H9 (cell line): ENCODE data around the gene GJD4. TPM values are rescaled to one million over a fixed set of nuclear protein-coding genes. Genes with fewer than 3 reads are reported as not detected.

ENCODE experiments used
- DNase-seq: peaks from one replicate; pipeline ENCODE4 v3.0.0-alpha.2; 2017
- H2AFZ ChIP-seq: one replicate; pipeline ENCODE4 v1.6.1; 2013; ENCODE audit warnings: mild to moderate bottlenecking, low read length, control low read depth, moderate library complexity
- H2AK5ac ChIP-seq: 2 replicates; pipeline ENCODE4 v1.6.1; 2013; ENCODE audit warnings: low read length, control low read depth, mixed read lengths; ENCODE audit not compliant: insufficient read length
- H2BK120ac ChIP-seq: one replicate; pipeline ENCODE4 v1.6.1; 2013; ENCODE audit warnings: low read depth, mild to moderate bottlenecking, low read length, control low read depth, inconsistent platforms; ENCODE audit not compliant: poor library complexity, severe bottlenecking
- H2BK12ac ChIP-seq: 2 replicates; pipeline ENCODE4 v1.6.1; 2013; ENCODE audit warnings: low read length, control low read depth, mixed read lengths, low read depth; ENCODE audit not compliant: insufficient read length
- H2BK15ac ChIP-seq: 2 replicates; pipeline ENCODE4 v1.6.1; 2013; ENCODE audit warnings: low read depth, low read length, control low read depth
- H2BK20ac ChIP-seq: one replicate; pipeline ENCODE4 v1.6.1; 2013; ENCODE audit warnings: low read depth, mild to moderate bottlenecking, low read length, control low read depth, inconsistent platforms; ENCODE audit not compliant: poor library complexity, severe bottlenecking
- H2BK5ac ChIP-seq: 2 replicates; pipeline ENCODE4 v1.6.1; 2013; ENCODE audit warnings: low read length, control low read depth, mixed read lengths; ENCODE audit not compliant: insufficient read length
- H3K14ac ChIP-seq: 2 replicates; pipeline ENCODE4 v1.6.1; 2013; ENCODE audit warnings: low read length, control low read depth; ENCODE audit not compliant: insufficient read depth
- H3K18ac ChIP-seq: 2 replicates; pipeline ENCODE4 v1.6.1; 2013; ENCODE audit warnings: low read depth, mild to moderate bottlenecking, mixed read lengths, low read length, control low read depth; ENCODE audit not compliant: insufficient read length
- H3K23ac ChIP-seq: 2 replicates; pipeline ENCODE4 v1.6.1; 2013; ENCODE audit warnings: low read length, control low read depth, mixed read lengths, low read depth; ENCODE audit not compliant: insufficient read length
- H3K23me2 ChIP-seq: 2 replicates; pipeline ENCODE4 v1.6.1; 2013; ENCODE audit warnings: low read depth, mild to moderate bottlenecking, mixed read lengths, low read length, control low read depth; ENCODE audit not compliant: insufficient read length, poor library complexity, severe bottlenecking
- H3K27ac ChIP-seq: 2 replicates; pipeline ENCODE4 v1.5.1; 2013; ENCODE audit warnings: low read length, control low read depth, mixed read lengths, low read depth; ENCODE audit not compliant: insufficient read length
- H3K27me3 ChIP-seq: 2 replicates; pipeline ENCODE4 v1.6.1; 2013; ENCODE audit warnings: low read length, control low read depth, inconsistent platforms; ENCODE audit not compliant: insufficient read depth
- H3K4ac ChIP-seq: 2 replicates; pipeline ENCODE4 v1.6.1; 2013; ENCODE audit warnings: low read depth, mild to moderate bottlenecking, control low read depth, inconsistent platforms, low read length, moderate library complexity
- H3K4me1 ChIP-seq: 2 replicates; pipeline ENCODE4 v1.6.1; 2013; ENCODE audit warnings: low read length, control low read depth, inconsistent platforms; ENCODE audit not compliant: insufficient read depth
- H3K4me2 ChIP-seq: 2 replicates; pipeline ENCODE4 v1.6.1; 2013; ENCODE audit warnings: low read length, control low read depth, mixed read lengths; ENCODE audit not compliant: insufficient read length, insufficient read depth
- H3K56ac ChIP-seq: 2 replicates; pipeline ENCODE4 v1.6.1; 2013; ENCODE audit warnings: low read depth, mild to moderate bottlenecking, mixed read lengths, low read length, control low read depth; ENCODE audit not compliant: insufficient read length
- H3K79me1 ChIP-seq: 2 replicates; pipeline ENCODE4 v1.6.1; 2013; ENCODE audit warnings: low read depth, mild to moderate bottlenecking, moderate library complexity, low read length, control low read depth, inconsistent platforms; ENCODE audit not compliant: insufficient read depth, poor library complexity, severe bottlenecking
- H3K79me2 ChIP-seq: 2 replicates; pipeline ENCODE4 v1.6.1; 2013; ENCODE audit warnings: low read length, control low read depth, inconsistent platforms; ENCODE audit not compliant: insufficient read depth
- H3K9ac ChIP-seq: 2 replicates; pipeline ENCODE4 v1.6.1; 2013; ENCODE audit warnings: low read length, control low read depth, mixed read lengths; ENCODE audit not compliant: insufficient read length; ENCODE audit errors: extremely low read depth
- H3K9me3 ChIP-seq: one replicate; pipeline ENCODE4 v1.6.1; 2013; ENCODE audit warnings: low read depth, low read length, inconsistent platforms; ENCODE audit not compliant: control insufficient read depth
- H3T11ph ChIP-seq: one replicate; pipeline ENCODE4 v1.6.1; 2013; ENCODE audit warnings: mild to moderate bottlenecking, low read length, control low read depth, inconsistent platforms
- H4K20me1 ChIP-seq: one replicate; pipeline ENCODE4 v1.6.1; 2013; ENCODE audit not compliant: control insufficient read depth, insufficient read length, insufficient read depth
- H4K5ac ChIP-seq: 2 replicates; pipeline ENCODE4 v1.6.1; 2013; ENCODE audit warnings: low read depth, mild to moderate bottlenecking, mixed read lengths, low read length, control low read depth; ENCODE audit not compliant: insufficient read length
- H4K8ac ChIP-seq: replicated peaks from 2 replicates; pipeline ENCODE4 v1.6.1; 2013; ENCODE audit warnings: low read length, control low read depth, mixed read lengths, low read depth; ENCODE audit not compliant: insufficient read length
- H4K91ac ChIP-seq: 2 replicates; pipeline ENCODE4 v1.6.1; 2013; ENCODE audit warnings: low read depth, mild to moderate bottlenecking, moderate library complexity, mixed read lengths, low read length, control low read depth; ENCODE audit not compliant: insufficient read length
- H3K27ac Mint-ChIP-seq, 3 experiments: 2 replicates in 2 of 3; 3 replicates in 1 of 3; pipeline ENCODE4 v1.8.0; 2020 to 2021; ENCODE audit warnings: mixed read lengths in 3 of 3, mild to moderate bottlenecking in 1 of 3, moderate library complexity in 1 of 3
- H3K27me3 Mint-ChIP-seq: 2 replicates; pipeline ENCODE4 v1.8.0; 2021; ENCODE audit warnings: low read depth, mild to moderate bottlenecking, moderate library complexity, mixed read lengths
- H3K36me3 Mint-ChIP-seq, 3 experiments: 2 replicates in 2 of 3; 3 replicates in 1 of 3; pipeline ENCODE4 v1.8.0; 2020 to 2021; ENCODE audit warnings: low read depth in 3 of 3, mixed read lengths in 3 of 3; ENCODE audit not compliant: insufficient read depth in 1 of 3
- H3K4me1 Mint-ChIP-seq, 2 experiments: 2 replicates each; pipeline ENCODE4 v1.8.0; 2020; ENCODE audit warnings: mixed read lengths in 2 of 2
- H3K4me3 Mint-ChIP-seq, 2 experiments: 2 replicates in 1 of 2; 3 replicates in 1 of 2; pipeline ENCODE4 v1.8.0; 2020 to 2021; ENCODE audit warnings: mild to moderate bottlenecking in 2 of 2, mixed read lengths in 2 of 2, moderate library complexity in 1 of 2
- H3K9me3 Mint-ChIP-seq, 2 experiments: 2 replicates in 1 of 2; 3 replicates in 1 of 2; pipeline ENCODE4 v1.8.0; 2020; ENCODE audit warnings: mild to moderate bottlenecking in 2 of 2, mixed read lengths in 2 of 2, moderate library complexity in 1 of 2
- CTCF ChIP-seq: fragments of 200-600 bp; sonication (generic); conservative IDR thresholded peaks from 3 replicates; pipeline ENCODE4 v1.8.0; 2021; ENCODE audit warnings: antibody characterized with exemption, mild to moderate bottlenecking
- total RNA-seq: library from RNA; stranded (reverse); gene quantifications from 2 replicates; pipeline ENCODE4 v1.2.1, GENCODE V29; 2021

Gene GJD4
- total RNA-seq, 1 experiment from 2014 or later, result not detected

- H4K5ac ChIP-seq, result no peak overlapping the region
- H2BK5ac ChIP-seq, result no peak overlapping the region
- no peaks in the 10 kb centered on the region for H3K23me2 ChIP-seq
- H3K4me2 ChIP-seq, result no peak overlapping the region
- H2BK20ac ChIP-seq, result no peak overlapping the region
- H3K9me3 ChIP-seq, result no peaks in the 10 kb centered on the region
- peaks cover 5 to 8% of the 10 kb centered on the region in 2 experiments; a peak in 1 of 5 replicates for H3K9me3 Mint-ChIP-seq
- H3T11ph ChIP-seq, result no peak overlapping the region
- no peak overlapping the region for H2AK5ac ChIP-seq
- no peak overlapping the region for H3K9ac ChIP-seq
- no peaks in the 10 kb centered on the region for H3K4me1 ChIP-seq
- no peak overlapping the region for H2BK15ac ChIP-seq
- H3K56ac ChIP-seq, result no peak overlapping the region
- H3K79me1 ChIP-seq, result no peaks in the 10 kb centered on the region
- peaks cover 27 to 30% of the 10 kb centered on the region in 2 experiments for H3K4me1 Mint-ChIP-seq
- no peak overlapping the region for H2BK12ac ChIP-seq
- H2AFZ ChIP-seq, result no peak overlapping the region
- H3K27ac Mint-ChIP-seq, result no peak overlapping the region
- no peak overlapping the region for H3K27ac ChIP-seq
- H3K14ac ChIP-seq, result no peak overlapping the region
- H3K4me3 Mint-ChIP-seq, result no peak overlapping the region
- no peaks in the 10 kb centered on the region for H3K79me2 ChIP-seq
- no peaks in the 10 kb centered on the region for H3K27me3 ChIP-seq
- H2BK120ac ChIP-seq, result no peak overlapping the region
- TF ChIP-seq CTCF, result peak; percentile 55
- H3K27me3 Mint-ChIP-seq, result peaks cover 9% of the 10 kb centered on the region
- no peak overlapping the region for H4K8ac ChIP-seq
- no peaks in the 10 kb centered on the region for H4K20me1 ChIP-seq
- H3K36me3 Mint-ChIP-seq, result no peaks in the 10 kb centered on the region; a peak in 2 of 7 replicates
- no peak overlapping the region for H3K18ac ChIP-seq
- no peak for DNase-seq
- no peak overlapping the region for H4K91ac ChIP-seq
- H3K23ac ChIP-seq, result no peak overlapping the region
- no peak overlapping the region for H3K4ac ChIP-seq
These were observed 26.9 kb downstream of the GJD4 start for GRCh38 chr10:35632027-35632426.
